Measurements from ENCODE around the gene CNRIP1.

- peak; percentile 79 for TF ChIP-seq CTCF (IDR thresholded peaks at IDR 0.05; ENCODE audit: low read depth, low read length)
- TF ChIP-seq POLR2A (IDR thresholded peaks at IDR 0.05; ENCODE audit: extremely low read depth, insufficient read length): no peak
- no peak for TF ChIP-seq MYC (IDR thresholded peaks at IDR 0.05; ENCODE audit: low read depth, low read length)
- no peak for TF ChIP-seq MAX (IDR thresholded peaks at IDR 0.05; ENCODE audit: low read depth, low read length)
These were observed 27.5 kb downstream of the CNRIP1 start for GRCh38 chr2:68292108-68292710.

All from NB4 (cell line).